Spinal cord (tissue), 10 donors: ENCODE data around the gene IL17RB. TPM values are rescaled to one million over a fixed set of nuclear protein-coding genes. Genes with fewer than 3 reads are reported as not detected.

Experiments used
- DNase-seq, 6 donors: peaks; one replicate each; pipeline versions ENCODE4 v3.0.0 to v3.0.0-alpha.2; 2013 to 2015; ENCODE audit warnings: low spot score in 6 of 6, low read depth in 4 of 6
- H3K27ac ChIP-seq: one replicate; pipeline ENCODE4 v1.5.1; 2013; ENCODE audit warnings: low read depth, low read length, control low read depth
- H3K27me3 ChIP-seq: one replicate; pipeline ENCODE4 v1.6.1; 2013; ENCODE audit warnings: low read length; ENCODE audit not compliant: control insufficient read depth, insufficient read depth
- H3K36me3 ChIP-seq: one replicate; pipeline ENCODE4 v1.6.1; 2013; ENCODE audit warnings: low read length; ENCODE audit not compliant: control insufficient read depth, insufficient read depth
- H3K4me1 ChIP-seq: one replicate; pipeline ENCODE4 v1.6.1; 2013; ENCODE audit warnings: low read length; ENCODE audit not compliant: control insufficient read depth, insufficient read depth
- H3K4me3 ChIP-seq: one replicate; pipeline ENCODE4 v1.5.1; 2013; ENCODE audit warnings: low read depth, low read length, control low read depth
- H3K9me3 ChIP-seq: one replicate; pipeline ENCODE4 v1.6.1; 2013; ENCODE audit warnings: low read length; ENCODE audit not compliant: control insufficient read depth, insufficient read depth
- WGBS: methylation state at CpG from one replicate; pipeline ENCODE4 v1.1.5; 2013; ENCODE audit warnings: missing lambda C conversion rate; ENCODE audit not compliant: insufficient coverage; 5-methylcytosine and 5-hydroxymethylcytosine counted together
- long read RNA-seq, 4 donors: transcript quantifications; one replicate each; lab custom pipeline, GENCODE V29; 2026
- polyA plus RNA-seq, 2 donors: library from polyadenylated mRNA; unstranded; fragments of 120-200 nt; gene quantifications; one replicate each; pipeline ENCODE4 v1.2.1, GENCODE V29; 2013; ENCODE audit not compliant: insufficient read length in 2 of 2
- total RNA-seq, 2 donors: library from RNA; depleted of rRNA in 1 of 2; stranded (reverse); fragments of 120-200 nt in 1 of 2; fragments of >200 nt in 1 of 2; gene quantifications; one replicate each; pipeline versions ENCODE4 v1.2.3 to v1.2.4, GENCODE V29; 2013 to 2014
- donor health status: healthy.

The IL17RB gene
- 10 to 100 TPM in 1 of 2 donors, 1 to 10 TPM in 1; 8.4 to 12.1 TPM for total RNA-seq
- 10 to 100 TPM; 28.0 to 28.7 TPM for polyA plus RNA-seq
- long read RNA-seq, donor 1, partial matches to known transcripts, result 34 of 37 reads
- long read RNA-seq, donor 1, other reads (novel, unspliced or antisense), result 0 of 37 reads
- long read RNA-seq, donor 2, partial matches to known transcripts, result 0 of 2 reads
- long read RNA-seq, donor 2, other reads (novel, unspliced or antisense), result 0 of 2 reads
- long read RNA-seq, donor 3, partial matches to known transcripts, result 0 of 7 reads
- long read RNA-seq, donor 3, other reads (novel, unspliced or antisense), result 7 of 7 reads
- long read RNA-seq, donor 4, partial matches to known transcripts, result 42 of 48 reads
- long read RNA-seq, donor 4, other reads (novel, unspliced or antisense), result 5 of 48 reads

DNA sequence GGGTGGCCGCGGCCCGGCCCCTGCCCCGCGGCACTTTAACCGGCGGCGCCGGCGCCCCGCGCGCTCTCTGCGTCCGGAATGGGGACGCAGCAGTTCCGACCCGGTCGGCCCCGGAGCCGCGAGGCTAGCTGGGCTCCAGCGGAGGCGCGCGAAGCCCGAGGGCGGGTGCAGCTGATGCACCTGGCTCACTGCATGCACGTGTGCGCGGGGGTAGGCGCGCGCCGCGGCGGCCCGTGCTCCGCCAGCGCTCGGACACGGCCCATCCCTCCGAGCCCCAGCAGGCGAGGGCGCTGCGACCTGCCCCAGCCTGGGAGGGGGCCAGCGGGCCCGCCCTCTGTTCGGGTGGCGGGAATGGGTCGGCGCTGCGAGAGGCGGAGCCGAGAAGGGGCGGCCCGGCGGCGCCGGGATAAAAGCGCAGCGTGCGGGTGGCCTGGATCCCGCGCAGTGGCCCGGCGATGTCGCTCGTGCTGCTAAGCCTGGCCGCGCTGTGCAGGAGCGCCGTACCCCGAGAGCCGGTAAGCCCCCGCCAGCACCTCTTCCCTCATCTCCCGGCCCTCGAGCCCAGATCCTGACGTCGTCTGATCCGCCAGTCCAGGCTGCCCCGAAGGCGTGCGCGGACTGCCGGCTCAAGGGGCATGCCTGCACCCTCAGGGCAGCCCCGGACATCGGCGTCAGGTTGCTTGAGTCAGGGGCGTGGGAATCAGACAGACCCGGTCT, at the start of gene IL17RB, which contains the start of gene CHDH:
TSS of gene IL17RB (plus strand) at position 435 of the 717 bp plus-strand sequence. CDS start at position 456, 21 bp downstream.
TSS of gene CHDH (minus strand) at position 286 of the 717 bp plus-strand sequence. CDS start 22,411 bp downstream, outside the sequence.
- Histone ChIP-seq H3K36me3 (no peaks in the 10 kb centered on the region), H3K27ac (peak within 1 kb of the TSS; percentile 65), H3K27me3 (peaks cover 14% of the 10 kb centered on the region), H3K4me1 (peaks cover 45% of the 10 kb centered on the region), H3K9me3 (no peaks in the 10 kb centered on the region), H3K4me3 (peak within 1 kb of the TSS; percentile 46)
- under 1% methylated on average over 91 of the region's 91 CpGs for WGBS
- peak in 5 of 6 donors; percentile 33 to 81 (median 41) for DNase-seq

GRCh38 chr3:53798144-53798543, 48.2 kb upstream of the IL17RB start:
- 98% methylated on average over 4 of the region's 8 CpGs for WGBS
- Histone ChIP-seq H3K36me3 (peaks cover 17% of the 10 kb centered on the region), H3K4me3 (no peak overlapping the region), H3K9me3 (no peaks in the 10 kb centered on the region), H3K4me1 (peaks cover 18% of the 10 kb centered on the region), H3K27me3 (no peaks in the 10 kb centered on the region), H3K27ac (no peak overlapping the region)
- DNase-seq, result no peak

GRCh38 chr3:53799338-53799865, 47.0 kb upstream of the IL17RB start:
- 95% methylated on average over 12 of the region's 12 CpGs for whole genome bisulfite sequencing
- DNase-seq, result no peak
- Histone ChIP-seq H3K9me3 (no peaks in the 10 kb centered on the region), H3K27ac (no peak overlapping the region), H3K4me1 (peaks cover 26% of the 10 kb centered on the region), H3K36me3 (peaks cover 28% of the 10 kb centered on the region), H3K27me3 (no peaks in the 10 kb centered on the region), H3K4me3 (no peak overlapping the region)

DNA sequence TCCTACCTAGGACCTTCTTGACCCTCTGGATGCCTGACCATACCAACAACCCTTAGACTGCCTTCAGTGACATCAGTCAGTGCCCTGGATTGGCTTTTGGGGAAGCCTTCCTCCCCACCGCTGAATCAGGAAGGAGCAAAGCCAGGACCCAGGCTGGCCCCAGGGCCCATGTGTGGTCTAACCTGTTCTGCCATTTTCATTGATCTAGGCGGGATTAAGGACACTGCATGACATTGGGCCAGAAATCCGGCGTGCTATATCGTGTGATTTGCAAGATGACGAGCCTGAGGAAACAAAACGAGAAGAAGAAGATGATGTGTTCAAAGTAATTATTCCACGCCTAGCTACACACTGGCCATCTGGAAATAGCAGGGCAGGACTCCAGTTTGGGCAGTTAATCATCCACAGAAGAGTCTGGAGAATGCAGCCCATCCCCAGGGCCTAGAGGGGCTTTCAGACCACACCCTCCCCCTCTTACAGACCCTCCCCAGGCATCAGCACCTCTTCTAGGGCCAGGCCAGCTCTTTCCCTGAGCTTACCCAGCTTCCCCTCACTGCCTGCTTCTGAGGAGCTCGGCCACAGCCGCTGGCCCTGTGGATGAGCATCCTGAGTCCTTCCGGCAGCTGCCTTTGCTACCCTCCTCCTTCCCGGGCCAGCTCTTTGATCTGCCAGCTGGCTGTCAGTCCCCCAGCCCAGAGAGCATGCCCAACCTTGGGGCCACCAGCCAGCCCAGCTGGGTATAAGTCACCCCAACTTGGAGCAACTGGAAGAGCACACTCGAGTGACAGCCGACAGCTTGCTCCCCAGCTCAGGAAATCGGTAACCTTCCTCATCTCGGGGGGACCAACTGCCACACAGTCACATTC, 46.1 kb upstream of the IL17RB start:
- Histone ChIP-seq H3K36me3 (peaks cover 30% of the 10 kb centered on the region), H3K4me3 (no peak overlapping the region), H3K27ac (no peak overlapping the region), H3K27me3 (no peaks in the 10 kb centered on the region), H3K4me1 (peaks cover 29% of the 10 kb centered on the region), H3K9me3 (no peaks in the 10 kb centered on the region)
- peak in 1 of 6 donors; percentile 31 for DNase-seq
- WGBS, result 76% methylated on average over 14 of the region's 16 CpGs

DNA sequence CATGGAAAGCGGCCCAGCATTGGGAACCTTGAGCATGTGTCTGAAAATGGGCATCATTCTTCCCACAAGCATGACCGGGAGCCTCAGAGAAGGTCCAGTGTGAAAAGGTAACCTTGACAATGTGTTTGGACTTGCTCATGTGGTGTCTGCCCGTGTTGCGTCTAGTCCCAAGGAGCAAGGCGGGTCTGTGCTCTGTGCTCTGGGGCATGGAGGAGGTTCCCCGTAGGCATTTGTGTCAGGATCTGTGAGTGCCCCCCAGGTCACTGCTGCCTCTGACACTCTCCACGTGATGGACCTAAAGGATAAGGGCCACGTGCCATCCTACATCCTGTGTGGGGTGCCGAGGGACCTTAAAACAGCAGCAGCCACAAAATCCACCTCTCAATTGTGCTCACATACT, 45.0 kb upstream of the IL17RB start:
- 100% methylated on average over 7 of the region's 9 CpGs for WGBS

GRCh38 chr3:53802256-53802880, 44.0 kb upstream of the IL17RB start:
- DNase-seq, result no peak
- Histone ChIP-seq H3K27ac (no peak overlapping the region), H3K4me1 (peaks cover 33% of the 10 kb centered on the region), H3K27me3 (no peaks in the 10 kb centered on the region), H3K36me3 (peaks cover 48% of the 10 kb centered on the region), H3K4me3 (no peak overlapping the region), H3K9me3 (no peaks in the 10 kb centered on the region)
- WGBS, result 98% methylated on average over 7 of the region's 8 CpGs

More for the DNA sequence above, 45.0 kb upstream of the IL17RB start:
- Histone ChIP-seq H3K4me1 (peaks cover 26% of the 10 kb centered on the region), H3K4me3 (no peak overlapping the region), H3K27ac (no peak overlapping the region), H3K36me3 (peaks cover 40% of the 10 kb centered on the region), H3K9me3 (no peaks in the 10 kb centered on the region), H3K27me3 (no peaks in the 10 kb centered on the region)
- DNase-seq, result no peak

DNA sequence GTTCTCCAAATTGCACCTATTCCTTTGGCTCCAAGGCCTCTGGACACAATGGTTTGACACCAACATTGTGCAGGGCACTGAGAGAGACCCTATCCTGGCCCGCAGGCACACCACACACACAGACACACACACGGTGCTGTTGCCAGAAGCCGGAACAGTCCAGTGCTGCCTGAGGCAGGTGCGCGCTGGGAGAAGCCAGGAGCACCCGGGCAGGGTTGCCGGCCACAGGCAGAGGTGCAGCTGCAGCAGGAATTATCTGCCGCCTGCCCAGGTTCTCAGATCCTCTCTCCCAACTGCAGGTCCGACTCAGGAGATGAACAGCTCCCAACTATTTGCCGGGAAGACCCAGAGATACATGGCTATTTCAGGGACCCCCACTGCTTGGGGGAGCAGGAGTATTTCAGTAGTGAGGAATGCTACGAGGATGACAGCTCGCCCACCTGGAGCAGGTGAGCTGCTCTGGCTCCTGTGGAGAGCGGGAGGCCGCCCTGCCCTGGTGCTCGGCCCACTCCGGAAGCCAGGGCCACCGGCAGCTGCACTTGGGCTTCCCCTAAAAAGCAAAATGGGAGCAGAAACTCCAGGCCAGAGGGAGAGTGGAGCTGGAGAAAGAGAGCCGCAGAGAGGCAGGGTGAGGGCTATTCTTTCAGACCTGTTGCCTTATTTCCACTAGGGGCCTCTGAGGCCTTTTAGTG, 43.1 kb upstream of the IL17RB start:
- Histone ChIP-seq H3K27me3 (no peaks in the 10 kb centered on the region), H3K36me3 (peaks cover 49% of the 10 kb centered on the region), H3K4me3 (no peak overlapping the region), H3K9me3 (no peaks in the 10 kb centered on the region), H3K4me1 (peaks cover 35% of the 10 kb centered on the region), H3K27ac (no peak overlapping the region)
- WGBS, result 88% methylated on average over 18 of the region's 18 CpGs
- no peak for DNase-seq

DNA sequence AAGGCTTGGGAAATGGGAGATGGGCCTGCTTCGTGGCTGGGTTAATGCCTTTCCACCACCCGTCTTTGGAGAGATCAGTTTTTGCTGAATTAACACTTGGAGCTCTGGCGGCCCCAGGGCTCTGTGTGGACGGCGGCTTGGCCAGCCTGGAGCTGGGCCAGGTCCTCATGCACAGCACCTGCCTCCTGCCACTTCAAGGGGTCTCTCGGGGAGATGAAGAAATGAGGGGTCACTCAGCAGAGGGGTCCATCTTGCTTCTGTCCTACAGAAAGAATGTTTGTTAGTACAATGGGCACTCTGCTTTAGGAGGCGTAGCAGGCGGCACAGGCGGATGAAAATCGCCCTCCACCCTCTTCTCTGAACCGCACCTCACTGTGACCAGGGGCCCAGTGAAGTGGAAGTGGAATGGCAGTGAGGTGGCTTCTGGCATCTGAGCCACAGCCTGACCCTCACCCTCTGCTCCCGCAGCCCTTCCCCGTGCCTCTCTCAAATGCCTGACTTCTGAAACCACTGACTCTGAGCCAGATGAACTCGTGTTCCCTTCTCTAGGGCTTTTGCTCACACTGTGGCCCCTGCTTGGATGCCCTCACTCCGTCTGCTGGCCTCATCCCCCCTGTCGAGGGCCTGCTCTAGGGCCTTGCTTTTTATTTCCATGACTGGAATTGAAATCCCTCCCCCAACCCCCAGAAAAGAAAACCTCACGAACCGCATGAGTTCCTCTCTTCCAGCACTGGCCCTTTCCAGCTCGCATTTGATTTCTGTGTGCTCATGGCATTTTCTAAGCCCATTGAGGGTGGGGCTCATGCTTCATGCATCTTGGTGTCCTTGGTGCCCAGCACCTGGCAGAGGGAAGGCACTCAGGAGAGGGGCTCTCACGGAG, 42.3 kb upstream of the IL17RB start:
- Histone ChIP-seq H3K4me3 (no peak overlapping the region), H3K4me1 (peaks cover 42% of the 10 kb centered on the region), H3K9me3 (no peaks in the 10 kb centered on the region), H3K27ac (no peak overlapping the region), H3K27me3 (no peaks in the 10 kb centered on the region), H3K36me3 (peaks cover 53% of the 10 kb centered on the region)
- no peak for DNase-seq
- WGBS, result 45% methylated on average over 12 of the region's 20 CpGs
